GM18951 (cell line): ENCODE results near the gene HSD11B1.

ENCODE experiments used
- POLR2A ChIP-seq: IDR thresholded peaks from 4 replicates; pipeline ENCODE4 v1.6.1; 2011; ENCODE audit warnings: mild to moderate bottlenecking; ENCODE audit not compliant: insufficient read length, insufficient read depth; ENCODE audit errors: extremely low read depth
- in situ Hi-C: fragments of 300-500 bp; cut with MboI; formaldehyde crosslinking; loops from one replicate; pipeline ENCODE4 v1.12.0; 2022; ENCODE audit warnings: low sequenced_read_pairs, mixed read lengths, inconsistent platforms; ENCODE audit not compliant: unreplicated experiment

The HSD11B1 gene

DNA sequence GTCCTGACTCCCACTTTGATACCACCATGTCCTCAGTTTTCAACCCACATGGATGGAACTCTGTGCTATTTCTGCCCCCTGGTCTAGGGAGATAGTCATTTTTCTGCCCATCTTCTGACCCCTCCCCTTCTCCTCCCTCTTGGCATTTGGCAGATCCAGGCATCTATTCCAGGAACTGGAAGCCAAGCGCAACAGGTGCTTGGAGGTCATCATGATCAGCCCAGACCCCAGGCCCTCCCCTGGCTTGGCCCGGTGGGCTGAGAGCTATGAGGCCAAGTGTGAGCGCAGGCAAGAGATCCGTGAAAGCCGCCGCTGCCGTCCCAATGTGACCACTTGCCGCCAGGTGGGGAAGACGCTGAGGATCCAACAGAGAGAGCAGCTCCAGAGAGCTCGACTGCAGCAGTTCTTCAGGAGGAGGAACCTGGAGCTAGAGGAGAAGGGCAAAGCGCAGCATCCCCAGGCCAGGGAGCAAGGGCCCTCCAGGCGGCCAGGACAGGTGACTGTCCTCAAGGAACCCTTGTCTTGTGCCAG, 55.2 kb downstream of the HSD11B1 start:
- TF ChIP-seq POLR2A = no peak
- in situ Hi-C loops = no loop called here

DNA sequence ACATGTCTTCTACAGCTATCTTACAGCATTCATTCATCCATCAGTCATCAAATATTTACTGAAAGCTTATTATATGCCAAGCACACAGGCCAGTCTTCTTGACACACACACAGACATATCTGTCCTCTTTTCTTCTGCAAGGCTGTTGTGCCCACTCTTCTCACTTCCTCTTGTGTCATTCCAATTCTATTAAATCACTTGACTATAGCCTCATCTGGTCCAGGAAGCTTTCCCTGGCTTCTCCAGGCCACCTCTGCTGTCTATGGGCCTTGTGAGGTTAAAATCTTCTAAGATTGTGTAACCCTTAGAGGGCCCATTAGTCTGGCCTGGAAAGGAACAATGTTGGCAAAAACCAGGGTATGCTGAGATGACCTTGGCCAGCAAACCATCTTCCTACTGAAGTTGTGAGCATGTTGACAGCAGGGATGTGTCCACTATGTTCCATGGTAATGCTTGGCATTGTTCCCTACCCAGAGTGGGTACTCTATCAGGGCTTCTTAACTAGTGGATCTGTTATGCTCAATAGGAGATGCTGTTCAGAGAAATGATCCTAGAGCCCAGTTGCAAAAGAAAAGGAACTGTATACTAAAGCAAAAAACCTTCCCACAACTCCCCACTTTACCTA, 56.5 kb downstream of the HSD11B1 start:
- TF ChIP-seq POLR2A = no peak
- in situ Hi-C loops = no loop called here

DNA sequence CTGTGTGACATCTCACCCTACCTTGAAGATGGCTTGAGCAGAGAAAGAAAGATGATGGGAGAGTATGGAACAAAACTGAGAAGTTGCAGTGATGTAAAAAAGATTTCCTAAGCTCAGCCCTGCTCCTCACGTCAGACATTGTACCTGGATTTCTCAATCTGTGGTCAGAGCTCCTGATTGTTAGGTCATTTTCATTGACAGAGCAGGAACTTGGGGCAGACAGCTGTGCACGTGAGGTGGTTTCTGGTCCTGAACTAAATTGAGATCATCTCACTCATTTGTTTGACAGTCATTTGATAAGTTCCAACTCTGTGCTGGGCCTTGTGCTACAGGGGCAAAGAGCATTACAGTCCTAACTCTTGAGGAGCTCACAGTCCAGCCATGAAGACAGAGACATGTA, 61.4 kb downstream of the HSD11B1 start:
- in situ Hi-C loops = no loop called here
- TF ChIP-seq POLR2A = no peak

DNA sequence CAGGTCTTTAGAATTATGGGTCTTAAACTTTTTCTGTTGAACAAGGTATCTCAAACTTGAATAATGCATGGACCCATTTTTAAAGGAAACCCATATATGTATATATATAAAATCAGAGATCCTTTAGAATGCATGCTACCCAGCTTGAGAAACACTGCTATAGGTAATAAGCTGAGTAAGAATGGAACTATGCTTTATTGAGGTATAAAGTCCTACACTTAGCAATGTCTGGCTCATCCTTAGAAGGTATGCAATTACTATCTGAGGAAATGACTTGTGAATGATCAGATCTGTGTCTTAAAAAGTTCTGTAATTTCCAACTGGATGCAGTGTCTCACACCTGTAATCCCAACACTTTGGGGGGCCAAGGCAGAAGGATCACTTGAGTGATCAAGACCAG, 62.5 kb downstream of the HSD11B1 start:
- in situ Hi-C loops = no loop called here
- no peak for TF ChIP-seq POLR2A

DNA sequence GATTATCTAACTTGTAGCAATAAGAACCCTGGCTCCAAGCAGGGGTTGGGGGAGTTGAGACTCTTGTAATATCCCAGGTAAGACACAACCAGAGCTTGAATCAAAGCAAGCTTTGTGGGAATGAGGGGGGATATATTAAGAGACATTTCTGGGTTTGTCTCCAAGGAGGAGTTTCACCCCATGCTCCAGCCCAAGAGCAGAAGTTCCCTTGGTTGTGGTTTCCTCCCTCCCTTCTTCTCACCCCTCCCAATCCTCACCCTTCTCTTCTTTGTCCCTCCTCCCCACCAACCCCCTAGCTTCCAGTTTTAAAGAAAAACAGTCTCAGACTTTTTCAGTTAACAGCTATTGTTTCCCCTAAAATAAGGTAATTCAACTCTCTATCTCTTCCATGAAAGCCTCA, 63.1 kb downstream of the HSD11B1 start:
- in situ Hi-C loops = no loop called here
- no peak for TF ChIP-seq POLR2A

DNA sequence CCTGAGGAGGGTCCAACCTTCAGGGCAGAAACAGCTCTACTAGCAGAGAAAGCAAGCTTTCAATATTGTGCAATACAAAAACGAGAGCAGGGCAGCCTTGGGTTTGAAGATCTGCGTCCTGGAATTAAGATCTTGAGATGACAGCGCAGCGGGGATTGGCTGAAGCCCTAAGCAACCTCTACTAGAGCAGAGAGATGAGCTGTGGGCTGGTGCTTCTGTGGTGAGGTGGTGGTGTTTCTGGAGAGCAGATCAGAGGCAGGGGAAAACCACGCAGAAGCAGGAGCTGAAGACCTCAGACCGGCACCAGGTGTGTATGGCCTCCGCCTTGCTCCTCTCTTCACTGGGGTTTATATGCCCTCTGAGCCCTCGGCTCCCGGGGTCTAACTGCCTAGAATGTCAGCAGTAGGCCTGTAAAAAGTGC, 63.7 kb downstream of the HSD11B1 start:
- peak; percentile 77 for TF ChIP-seq POLR2A
- in situ Hi-C loops = no loop called here

DNA sequence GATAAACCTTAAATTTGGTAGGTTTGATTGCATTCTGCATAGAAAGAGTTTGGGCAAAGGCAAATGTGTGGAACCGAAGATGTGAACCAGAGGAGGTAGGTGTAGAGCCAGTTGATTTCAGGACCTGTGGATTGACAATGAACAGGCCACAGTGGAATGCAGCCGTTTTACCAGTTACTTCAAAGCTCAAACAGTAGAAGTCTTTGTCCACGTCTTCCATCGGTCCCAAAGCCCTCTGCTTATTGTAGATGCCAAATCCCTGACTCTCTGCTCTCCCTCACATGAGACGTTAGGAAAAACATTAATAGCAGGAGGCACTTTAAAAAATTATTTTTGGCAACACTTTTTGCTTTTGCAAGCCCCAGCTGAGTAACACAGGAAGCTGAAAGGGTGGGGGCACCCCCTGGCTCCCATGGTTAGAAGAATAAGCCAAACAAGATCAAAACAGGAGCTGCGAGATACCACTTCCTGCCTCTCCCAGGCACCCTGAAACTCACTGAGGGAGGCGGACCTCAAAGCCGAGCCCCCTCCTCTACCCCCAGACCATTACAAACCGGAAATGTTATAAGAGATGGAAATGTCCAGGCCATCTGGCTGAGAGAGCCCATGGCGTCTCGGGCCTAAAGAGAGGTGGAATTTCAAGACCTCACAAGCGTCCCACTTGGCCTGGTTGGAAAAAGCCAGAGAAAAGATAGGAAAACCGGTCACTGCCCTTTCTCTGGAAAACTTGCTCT, 64.7 kb downstream of the HSD11B1 start:
- in situ Hi-C loops = no loop called here
- TF ChIP-seq POLR2A = peak; percentile 30

DNA sequence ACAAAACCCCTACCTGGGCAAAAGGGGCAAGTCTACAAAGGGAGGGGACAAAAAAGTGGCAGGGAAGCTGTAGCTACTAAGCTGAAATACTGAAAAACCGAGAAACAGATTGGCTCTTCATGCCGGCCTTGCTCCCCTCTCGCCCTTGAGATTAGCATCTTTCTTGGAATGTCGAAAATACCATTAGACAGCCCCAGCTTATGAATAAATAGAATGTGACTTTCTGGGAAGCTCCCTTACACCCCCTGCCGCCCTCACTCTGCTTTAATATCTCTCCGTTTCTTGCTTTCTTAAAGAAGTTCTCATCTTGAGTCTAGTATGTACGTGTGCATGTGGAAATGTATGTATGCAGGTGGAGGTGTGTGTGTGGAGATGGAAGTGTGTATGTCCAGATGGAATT, 65.3 kb downstream of the HSD11B1 start:
- in situ Hi-C loops = no loop called here
- no peak for TF ChIP-seq POLR2A

DNA sequence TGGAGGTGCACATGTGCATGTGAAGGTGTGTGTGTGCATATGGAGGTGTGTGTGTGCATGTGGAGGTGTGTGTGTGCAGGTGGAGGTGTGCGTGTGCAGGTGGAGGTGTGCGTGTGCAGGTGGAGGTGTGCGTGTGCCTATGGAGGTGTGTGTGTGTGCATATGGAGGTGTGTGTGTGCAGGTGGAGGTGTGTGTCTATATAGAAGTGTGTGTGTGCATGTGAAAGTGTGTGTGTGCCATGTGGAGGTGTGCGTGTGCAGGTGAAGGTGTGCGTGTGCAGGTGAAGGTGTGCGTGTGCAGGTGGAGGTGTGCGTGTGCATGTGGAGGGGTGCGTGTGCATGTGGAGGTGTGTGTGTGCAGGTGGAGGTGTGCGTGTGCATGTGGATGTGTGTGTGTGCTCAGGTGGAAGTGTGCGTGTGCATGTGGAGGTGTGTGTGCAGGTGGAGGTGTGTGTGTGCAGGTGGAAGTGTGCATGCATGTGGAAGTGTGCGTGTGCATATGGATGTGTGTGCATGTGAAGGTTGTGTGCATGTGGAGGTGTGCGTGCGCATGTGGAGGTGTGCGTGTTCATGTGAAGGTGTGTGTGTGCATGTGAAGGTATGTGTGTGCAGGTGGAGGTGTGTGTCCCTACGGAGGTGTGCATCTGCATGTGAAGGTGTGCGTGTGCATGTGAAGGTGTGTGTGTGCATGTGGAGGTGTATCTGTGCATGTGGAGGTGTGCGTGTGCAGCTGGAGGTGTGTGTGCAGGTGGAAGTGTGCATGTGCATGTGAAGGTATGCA, 66.2 kb downstream of the HSD11B1 start:
- no peak for TF ChIP-seq POLR2A
- in situ Hi-C loops = no loop called here

DNA sequence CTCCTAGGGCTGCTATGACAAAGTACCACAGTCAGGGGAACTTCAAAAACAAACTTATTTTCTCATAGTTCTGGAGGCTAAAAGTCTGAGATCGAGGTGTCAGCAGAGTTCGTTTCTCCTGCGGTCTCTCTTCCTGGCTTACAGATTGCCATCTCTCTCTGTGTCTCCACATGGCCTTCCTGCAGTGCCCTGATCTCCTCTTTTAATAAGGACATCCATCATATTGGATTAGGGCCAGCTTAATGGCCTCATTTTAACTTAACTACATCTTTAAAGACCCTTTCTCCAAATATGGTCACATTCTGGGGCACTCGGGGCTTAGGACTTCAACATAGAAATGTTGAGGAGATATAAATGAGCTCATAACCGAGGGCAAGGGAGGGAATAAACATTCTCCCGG, 67.5 kb downstream of the HSD11B1 start:
- no peak for TF ChIP-seq POLR2A
- in situ Hi-C loops = no loop called here

DNA sequence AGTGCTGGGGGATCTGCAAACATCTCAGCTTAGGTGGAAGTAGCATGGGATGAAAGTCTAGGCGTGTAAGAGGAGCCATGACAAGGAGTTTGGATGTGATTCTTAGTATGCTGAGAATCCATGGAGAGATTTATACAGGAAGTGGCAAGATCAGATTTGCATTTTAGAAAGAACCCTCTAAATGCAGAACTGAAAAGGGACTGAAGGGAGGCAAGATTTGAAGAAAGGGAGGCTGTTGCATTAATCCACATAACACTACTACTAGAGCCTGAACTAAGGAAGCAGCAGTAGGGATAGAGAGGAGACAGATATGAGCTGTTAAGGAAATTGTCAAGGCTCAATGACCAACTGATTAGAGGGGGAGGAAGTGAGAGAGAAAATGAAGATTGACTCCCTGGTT, 69.9 kb downstream of the HSD11B1 start:
- no peak for TF ChIP-seq POLR2A
- in situ Hi-C loops = no loop called here

DNA sequence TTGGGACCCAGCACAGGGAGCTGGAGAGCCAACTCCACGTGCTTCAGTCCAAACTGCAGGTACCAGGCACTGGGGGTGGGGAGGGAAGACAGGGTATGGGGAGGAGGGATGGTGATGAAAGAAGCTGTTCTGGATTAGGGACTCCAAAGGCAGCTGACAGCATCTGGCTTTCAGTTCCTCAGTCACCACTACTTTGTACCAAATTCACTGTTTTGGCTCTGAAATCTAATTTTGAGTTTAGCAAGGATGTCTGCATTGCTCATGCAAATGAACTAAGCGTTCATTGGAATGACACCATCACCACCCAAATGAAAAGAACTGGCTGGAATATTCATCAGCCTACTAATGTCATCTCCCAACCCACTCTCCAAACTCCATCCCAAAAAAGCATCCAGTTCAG, 71.0 kb downstream of the HSD11B1 start:
- no peak for TF ChIP-seq POLR2A
- in situ Hi-C loops = no loop called here

DNA sequence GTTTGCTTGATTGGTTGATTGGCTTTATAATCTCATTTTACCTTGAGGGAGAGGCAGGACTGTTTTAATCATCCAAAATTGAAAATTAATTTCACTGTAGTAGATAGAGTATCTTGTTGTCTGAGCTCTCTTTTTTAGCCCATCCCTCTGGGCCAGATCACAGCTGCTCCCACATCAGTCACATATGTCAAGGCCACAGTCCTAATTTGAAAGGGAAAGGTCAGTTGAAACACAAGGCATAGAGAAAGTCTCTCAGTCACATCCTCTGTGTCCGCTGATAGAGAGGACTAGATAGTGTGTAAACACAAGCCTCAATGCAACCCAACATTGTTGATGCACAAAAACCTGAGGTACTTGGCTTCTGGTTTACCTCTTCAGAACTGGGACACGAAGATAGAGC, 72.9 kb downstream of the HSD11B1 start:
- no peak for TF ChIP-seq POLR2A
- in situ Hi-C loops = no loop called here
